GM12801 (cell line): ENCODE results near the gene SSRP1.

ENCODE experiments used
- TF ChIP-seq, protein P1 (sequence below): IDR thresholded peaks from one replicate; pipeline ENCODE4 v1.5.1; 2011; ENCODE audit warnings: control low read depth; ENCODE audit not compliant: insufficient read length; ENCODE audit errors: extremely low read depth

SSRP1 gene

DNA sequence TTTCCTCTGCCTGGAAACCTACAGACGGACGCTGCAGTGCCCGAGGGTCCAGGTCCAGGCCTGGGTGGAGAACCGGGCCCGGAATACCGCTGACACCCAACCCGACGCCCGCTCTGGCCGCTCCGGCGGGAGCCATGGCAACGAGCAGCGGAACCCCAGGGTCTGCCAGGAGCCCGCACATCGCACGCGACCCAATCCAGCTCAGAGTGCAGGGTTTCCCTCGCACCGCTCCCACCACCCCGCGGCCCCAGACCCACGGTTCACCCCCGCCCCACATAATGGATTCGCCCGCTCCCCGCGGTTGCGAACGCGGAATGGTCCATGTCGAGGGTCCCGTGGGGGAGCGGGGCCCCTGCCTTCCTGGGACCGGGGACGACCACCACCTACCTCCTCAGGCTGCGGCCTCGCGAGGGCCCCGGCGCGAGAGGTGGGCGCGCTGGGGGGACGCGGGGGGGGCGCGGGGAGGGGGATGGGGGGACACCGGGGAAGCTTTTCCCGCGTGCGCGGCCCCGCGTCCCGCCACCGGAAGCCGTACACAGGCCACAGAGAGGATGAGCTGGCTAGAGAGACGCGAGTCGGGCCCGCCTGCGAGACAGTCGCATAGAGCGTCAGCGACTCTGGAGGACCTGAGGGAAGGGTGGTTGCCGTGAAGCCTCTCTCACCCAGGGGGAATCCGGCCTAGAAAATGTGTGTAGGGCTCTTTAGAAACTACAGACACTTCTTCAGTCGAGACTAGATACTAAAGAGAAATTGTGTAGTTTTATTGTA is at the start of gene SSRP1:
Gene SSRP1 (minus strand): TSS at position 550 of the 768 bp plus-strand sequence. CDS start 771 bp downstream, outside the sequence.
- TF ChIP-seq, protein P1, sequence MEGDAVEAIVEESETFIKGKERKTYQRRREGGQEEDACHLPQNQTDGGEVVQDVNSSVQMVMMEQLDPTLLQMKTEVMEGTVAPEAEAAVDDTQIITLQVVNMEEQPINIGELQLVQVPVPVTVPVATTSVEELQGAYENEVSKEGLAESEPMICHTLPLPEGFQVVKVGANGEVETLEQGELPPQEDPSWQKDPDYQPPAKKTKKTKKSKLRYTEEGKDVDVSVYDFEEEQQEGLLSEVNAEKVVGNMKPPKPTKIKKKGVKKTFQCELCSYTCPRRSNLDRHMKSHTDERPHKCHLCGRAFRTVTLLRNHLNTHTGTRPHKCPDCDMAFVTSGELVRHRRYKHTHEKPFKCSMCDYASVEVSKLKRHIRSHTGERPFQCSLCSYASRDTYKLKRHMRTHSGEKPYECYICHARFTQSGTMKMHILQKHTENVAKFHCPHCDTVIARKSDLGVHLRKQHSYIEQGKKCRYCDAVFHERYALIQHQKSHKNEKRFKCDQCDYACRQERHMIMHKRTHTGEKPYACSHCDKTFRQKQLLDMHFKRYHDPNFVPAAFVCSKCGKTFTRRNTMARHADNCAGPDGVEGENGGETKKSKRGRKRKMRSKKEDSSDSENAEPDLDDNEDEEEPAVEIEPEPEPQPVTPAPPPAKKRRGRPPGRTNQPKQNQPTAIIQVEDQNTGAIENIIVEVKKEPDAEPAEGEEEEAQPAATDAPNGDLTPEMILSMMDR: no peak

DNA sequence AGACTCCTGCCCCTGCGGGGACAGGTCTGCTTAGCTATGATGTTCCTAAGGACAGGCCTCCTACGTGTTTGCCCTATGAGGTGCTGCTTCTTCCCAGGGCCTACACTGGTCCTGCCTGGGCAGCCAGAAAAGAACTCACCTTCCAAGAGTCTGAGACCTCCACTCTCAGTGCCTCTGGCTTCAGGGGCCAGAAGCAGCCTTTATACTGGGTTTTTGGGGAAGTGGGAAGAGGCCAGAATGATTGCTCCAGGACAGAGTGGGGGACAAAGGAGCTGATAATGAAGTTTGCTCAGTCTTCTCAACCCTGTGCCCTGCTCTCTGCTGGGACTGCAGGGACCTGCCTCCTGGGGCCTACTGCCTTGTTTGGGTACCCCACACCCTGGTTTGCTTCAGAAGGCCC is 45.3 kb upstream of the SSRP1 start, which contains the start of gene PRG3:
Gene PRG3 (minus strand): TSS at position 176 of the 400 bp plus-strand sequence. CDS start 442 bp downstream, outside the sequence.
- TF ChIP-seq, protein P1: no peak

DNA sequence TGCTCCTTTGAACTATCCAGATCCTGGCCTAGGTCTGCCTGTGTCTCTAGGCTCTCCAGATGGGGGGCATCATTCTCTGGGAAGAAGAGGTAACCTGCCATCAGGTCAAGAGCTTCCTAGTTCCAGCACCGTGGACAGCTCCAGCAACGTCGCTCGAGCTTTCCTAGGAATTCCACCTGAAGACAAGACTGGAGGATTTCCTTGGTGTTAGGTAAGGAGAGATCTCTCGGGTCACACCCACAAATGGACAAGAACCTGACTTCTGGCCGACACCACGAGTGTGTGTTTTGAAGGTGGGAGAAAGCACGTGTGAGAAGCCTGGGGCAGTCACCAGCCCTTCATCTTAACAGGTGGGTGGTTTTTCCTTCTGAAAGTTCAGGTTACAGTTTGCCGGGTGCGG is 44.0 kb upstream of the SSRP1 start:
- TF ChIP-seq, protein P1: no peak

DNA sequence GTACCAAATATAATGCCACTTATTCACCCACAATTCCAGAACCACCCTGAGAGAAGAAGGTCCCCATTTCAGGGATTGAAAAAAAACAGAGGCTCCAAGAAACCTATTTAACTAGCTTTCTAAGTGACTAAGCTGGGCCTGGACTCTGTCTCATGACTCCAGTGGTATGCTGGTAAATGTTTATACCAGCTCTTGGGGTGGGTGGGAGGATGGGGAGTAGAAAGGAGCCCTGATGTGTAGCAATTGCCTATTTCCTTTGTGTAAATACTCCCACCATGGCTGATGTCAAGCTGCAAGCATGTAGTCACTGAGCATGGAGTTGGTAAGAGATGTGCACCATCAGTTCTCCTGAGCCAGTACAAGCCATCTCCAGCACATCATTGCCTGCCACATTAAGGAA is 42.5 kb upstream of the SSRP1 start:
- TF ChIP-seq, protein P1: no peak

DNA sequence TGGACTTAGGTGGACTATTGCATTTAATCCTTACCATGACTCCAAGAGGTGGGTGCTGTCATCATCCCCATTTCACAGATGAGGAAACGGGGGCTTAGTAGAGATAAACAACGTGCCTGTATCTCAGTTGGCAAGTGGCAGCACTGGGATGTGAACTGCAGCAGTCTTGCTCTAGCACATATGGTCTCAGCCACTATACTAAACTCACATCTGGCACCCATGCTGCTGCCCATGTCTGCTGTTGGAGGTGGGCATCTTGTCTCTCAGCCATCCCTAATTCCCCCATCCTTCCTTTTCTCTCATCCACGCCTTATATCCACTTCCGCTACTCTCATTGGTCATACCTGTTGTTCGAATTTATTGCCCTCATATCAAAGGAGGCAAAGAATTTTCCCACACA is 41.4 kb upstream of the SSRP1 start:
- TF ChIP-seq, protein P1: no peak

DNA sequence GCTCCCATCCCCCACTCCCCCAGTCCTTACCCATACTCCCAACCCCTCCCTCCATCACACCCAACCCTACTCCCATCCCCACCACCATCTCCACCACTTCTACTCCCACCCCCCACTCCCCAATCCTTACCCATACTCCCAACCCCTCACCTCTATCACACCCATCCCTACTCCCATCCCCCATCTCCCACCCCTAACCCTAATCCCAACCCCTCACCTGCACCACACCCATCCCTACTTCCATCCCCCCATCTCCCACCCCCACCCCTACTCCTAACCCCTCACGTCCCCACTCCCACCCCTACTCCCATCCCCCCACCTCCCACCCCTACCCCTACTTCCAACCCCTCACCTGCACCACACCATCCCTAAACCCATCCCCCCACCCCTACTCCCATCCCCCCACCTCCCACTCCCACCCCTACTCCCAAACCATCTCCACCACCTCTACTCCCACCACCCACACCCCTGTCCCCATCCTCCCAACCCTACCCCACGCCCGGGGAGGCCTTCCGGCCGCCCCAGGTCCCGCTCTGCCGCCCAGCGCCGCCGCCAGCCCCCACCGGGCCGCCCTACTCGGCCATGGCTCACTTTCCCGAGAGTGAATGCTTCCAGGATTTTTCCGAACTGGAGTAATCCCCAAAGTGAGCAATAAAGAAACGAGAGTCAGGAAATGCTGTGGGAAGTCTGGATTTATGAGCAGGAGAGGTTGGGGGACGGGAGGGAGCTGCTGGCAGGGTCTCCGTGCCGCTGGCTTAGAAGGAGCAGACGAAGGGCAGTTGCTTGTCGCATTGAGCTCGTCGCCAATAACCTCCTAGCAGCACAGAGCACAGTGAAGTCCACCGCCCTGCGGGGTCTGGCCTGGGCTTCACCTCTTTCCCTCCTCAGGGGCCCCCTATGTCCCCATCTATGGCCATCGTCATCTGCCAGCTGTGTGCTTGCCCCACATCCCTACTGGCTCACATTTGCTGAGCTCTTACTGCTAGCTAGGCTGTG is 40.7 kb upstream of the SSRP1 start:
- TF ChIP-seq, protein P1: no peak

- TF ChIP-seq, protein P1: no peak
Observed at GRCh38 chr11:57375490-57375889, 39.8 kb upstream of the SSRP1 start.
